ENCODE data around the gene PHGDH. TPM values are rescaled to one million over a fixed set of nuclear protein-coding genes. Genes with fewer than 3 reads are reported as not detected.
A peak's percentile ranks its signal among the peaks of the same experiment; 100 is the strongest.

The PHGDH gene
- total RNA-seq, 1 experiment from 2014 or later: 52.1 TPM

GRCh38 chr1:119731741-119732430 lies 20.2 kb downstream of the PHGDH start:
- DNase-seq (ENCODE audit: low read depth): no peak

GRCh38 chr1:119732465-119733168 lies 20.9 kb downstream of the PHGDH start:
- DNase-seq (ENCODE audit: low read depth): no peak

- DNase-seq (ENCODE audit: low read depth): no peak
Measured at GRCh38 chr1:119733754-119734153, 22.0 kb downstream of the PHGDH start.

- DNase-seq (ENCODE audit: low read depth): no peak
Measured at GRCh38 chr1:119735217-119735616, 23.5 kb downstream of the PHGDH start.

- no peak for DNase-seq (ENCODE audit: low read depth)
Measured at GRCh38 chr1:119736649-119737039, 24.9 kb downstream of the PHGDH start.

- no peak for DNase-seq (ENCODE audit: low read depth)
Measured at GRCh38 chr1:119737040-119737682, 25.4 kb downstream of the PHGDH start.

- DNase-seq (ENCODE audit: low read depth): no peak
Measured at GRCh38 chr1:119738100-119738720, 26.5 kb downstream of the PHGDH start.

GRCh38 chr1:119739150-119739549 lies 27.4 kb downstream of the PHGDH start:
- DNase-seq (ENCODE audit: low read depth): no peak

GRCh38 chr1:119740261-119740660 lies 28.5 kb downstream of the PHGDH start:
- DNase-seq (ENCODE audit: low read depth): no peak

- no peak for DNase-seq (ENCODE audit: low read depth)
Measured at GRCh38 chr1:119740896-119741780, 29.4 kb downstream of the PHGDH start.

- peak; percentile 13 for DNase-seq (ENCODE audit: low read depth)
Measured at GRCh38 chr1:119742202-119742601, 30.5 kb downstream of the PHGDH start.

- no peak for DNase-seq (ENCODE audit: low read depth)
Measured at GRCh38 chr1:119742677-119743076, 30.9 kb downstream of the PHGDH start.

GRCh38 chr1:119743308-119743707 lies 31.6 kb downstream of the PHGDH start:
- DNase-seq (ENCODE audit: low read depth): no peak

GRCh38 chr1:119743776-119744597 lies 32.3 kb downstream of the PHGDH start:
- DNase-seq (ENCODE audit: low read depth): peak; percentile 72

- no peak for DNase-seq (ENCODE audit: low read depth)
Measured at GRCh38 chr1:119744598-119744942, 32.8 kb downstream of the PHGDH start.

GRCh38 chr1:119745034-119745433 lies 33.3 kb downstream of the PHGDH start:
- no peak for DNase-seq (ENCODE audit: low read depth)

GRCh38 chr1:119747451-119747850 lies 35.7 kb downstream of the PHGDH start:
- DNase-seq (ENCODE audit: low read depth): no peak

- no peak for DNase-seq (ENCODE audit: low read depth)
Measured at GRCh38 chr1:119748040-119748439, 36.3 kb downstream of the PHGDH start.

- DNase-seq (ENCODE audit: low read depth): no peak
Measured at GRCh38 chr1:119752592-119752991, 40.9 kb downstream of the PHGDH start.

- DNase-seq (ENCODE audit: low read depth): no peak
Measured at GRCh38 chr1:119758584-119758983, 46.9 kb downstream of the PHGDH start.

- DNase-seq (ENCODE audit: low read depth): no peak
Measured at GRCh38 chr1:119762409-119762808, 50.7 kb downstream of the PHGDH start.

All from M059J (cell line).